SK-N-SH treated with all-trans-retinoic acid at 6 μM for 48 hours (cell line): ENCODE measurements around the gene KRTAP4-6.
"Not testable (repeated sequence)": the region's sequence is repeated elsewhere in the genome, so short reads cannot be mapped to it uniquely, and the experiment has no call there.

Experiments
- ATAC-seq: fragments of 200-7000 bp; cut with Tn5 transposase; 3 replicates; pipeline ENCODE4 v1.9.1; 2020; ENCODE audit warnings: mild to moderate bottlenecking, moderate library complexity
- ARNTL ChIP-seq: fragments of 450-650 bp; formaldehyde crosslinking; IDR thresholded peaks from 2 replicates; pipeline ENCODE4 v1.5.0; 2020; ENCODE audit warnings: low read depth, mild to moderate bottlenecking, moderate library complexity, borderline replicate concordance
- CREB5 ChIP-seq: fragments of 250-450 bp; sonication (Bioruptor Pico); IDR thresholded peaks from 2 replicates; pipeline ENCODE4 v1.5.1; 2020; ENCODE audit warnings: low read depth, mild to moderate bottlenecking, moderate library complexity
- CSDC2 ChIP-seq: fragments of 250-450 bp; sonication (Bioruptor Pico); IDR thresholded peaks from 2 replicates; pipeline ENCODE4 v1.5.0; 2020; ENCODE audit warnings: mild to moderate bottlenecking, moderate library complexity
- CSRNP3 ChIP-seq: fragments of 250-450 bp; sonication (Bioruptor Pico); IDR thresholded peaks from 2 replicates; pipeline ENCODE4 v1.5.1; 2021; ENCODE audit warnings: mild to moderate bottlenecking, moderate library complexity
- ESRRG ChIP-seq: fragments of 250-450 bp; sonication (Bioruptor Pico); IDR thresholded peaks from 2 replicates; pipeline ENCODE4 v1.6.1; 2021; ENCODE audit warnings: mild to moderate bottlenecking
- ISL1 ChIP-seq: fragments of 250-450 bp; sonication (Bioruptor Pico); IDR thresholded peaks from 2 replicates; pipeline ENCODE4 v2.1.2; 2022; ENCODE audit warnings: mild to moderate bottlenecking, moderate library complexity
- OSR1 ChIP-seq: fragments of 250-450 bp; sonication (Bioruptor Pico); IDR thresholded peaks from 2 replicates; pipeline ENCODE4 v1.8.0; 2022; ENCODE audit warnings: moderate library complexity, mild to moderate bottlenecking, inconsistent platforms
- PPARA ChIP-seq: fragments of 250-450 bp; sonication (Bioruptor Pico); IDR thresholded peaks from 2 replicates; pipeline ENCODE4 v1.5.0; 2020; ENCODE audit warnings: mild to moderate bottlenecking, borderline replicate concordance
- RARB ChIP-seq: fragments of 250-450 bp; sonication (Bioruptor Pico); IDR thresholded peaks from 2 replicates; pipeline ENCODE4 v1.8.0; 2021; ENCODE audit warnings: mild to moderate bottlenecking, moderate library complexity
- SNAI2 ChIP-seq: fragments of 250-450 bp; sonication (Bioruptor Pico); IDR thresholded peaks from 2 replicates; pipeline ENCODE4 v1.5.0; 2020; ENCODE audit warnings: mild to moderate bottlenecking, moderate library complexity
- TCF4 ChIP-seq: fragments of 250-450 bp; sonication (Bioruptor Pico); IDR thresholded peaks from 2 replicates; pipeline ENCODE4 v1.8.0; 2021; ENCODE audit warnings: mild to moderate bottlenecking, moderate library complexity, borderline replicate concordance
- TOX ChIP-seq: fragments of 250-450 bp; sonication (Bioruptor Pico); IDR thresholded peaks from 2 replicates; pipeline ENCODE4 v1.8.0; 2021; ENCODE audit warnings: mild to moderate bottlenecking, moderate library complexity, borderline replicate concordance
- TSHZ2 ChIP-seq: fragments of 250-450 bp; sonication (Bioruptor Pico); IDR thresholded peaks from 2 replicates; pipeline ENCODE4 v1.5.0; 2020; ENCODE audit warnings: mild to moderate bottlenecking, moderate library complexity
- ZC3H10 ChIP-seq: fragments of 250-450 bp; sonication (Bioruptor Pico); IDR thresholded peaks from 2 replicates; pipeline ENCODE4 v1.5.1; 2021; ENCODE audit warnings: mild to moderate bottlenecking, moderate library complexity
- ZFP3 ChIP-seq: fragments of 250-450 bp; sonication (Bioruptor Pico); IDR thresholded peaks from 2 replicates; pipeline ENCODE4 v1.5.0; 2020; ENCODE audit warnings: mild to moderate bottlenecking, moderate library complexity
- ZFP30 ChIP-seq: fragments of 450-650 bp; formaldehyde crosslinking; IDR thresholded peaks from 2 replicates; pipeline ENCODE4 v1.5.0; 2022; ENCODE audit warnings: mild to moderate bottlenecking, moderate library complexity
- ZNF565 ChIP-seq: fragments of 450-650 bp; formaldehyde crosslinking; conservative IDR thresholded peaks from 2 replicates; pipeline ENCODE4 v1.5.0; 2020; ENCODE audit warnings: low read depth, mild to moderate bottlenecking, moderate library complexity
- ZNF70 ChIP-seq: fragments of 450-650 bp; formaldehyde crosslinking; IDR thresholded peaks from 2 replicates; pipeline ENCODE4 v1.5.0; 2020; ENCODE audit warnings: mild to moderate bottlenecking, moderate library complexity
- ZNF8 ChIP-seq: fragments of 450-650 bp; formaldehyde crosslinking; IDR thresholded peaks from 2 replicates; pipeline ENCODE4 v1.5.0; 2020; ENCODE audit warnings: mild to moderate bottlenecking, moderate library complexity

The KRTAP4-6 gene

GRCh38 chr17:41127371-41127770 lies 13.0 kb downstream of the KRTAP4-6 start:
- no peak for ATAC-seq
- TF ChIP-seq TOX (CRISPR knock-in tag) (no peak), CSDC2 (CRISPR knock-in tag) (no peak)

- no peak for TF ChIP-seq ZFP3 (CRISPR knock-in tag)
- TF ChIP-seq TOX (CRISPR knock-in tag), result no peak
- TF ChIP-seq SNAI2 (CRISPR knock-in tag), result no peak
- TF ChIP-seq TSHZ2 (CRISPR knock-in tag), result no peak
- TF ChIP-seq ZNF565 (CRISPR knock-in tag), result no peak
- TF ChIP-seq TCF4 (CRISPR knock-in tag), result no peak
- no peak for TF ChIP-seq ZNF70
- TF ChIP-seq OSR1, result no peak
- no peak for TF ChIP-seq ISL1
- no peak for TF ChIP-seq PPARA
- no peak for TF ChIP-seq ESRRG
- no peak for TF ChIP-seq ZFP30 (CRISPR knock-in tag)
- TF ChIP-seq CREB5 (CRISPR knock-in tag), result no peak
- no peak for TF ChIP-seq ZNF8
- no peak for ATAC-seq
These were observed 13.9 kb downstream of the KRTAP4-6 start for GRCh38 chr17:41126412-41126811.

GRCh38 chr17:41125064-41125463 lies 15.3 kb downstream of the KRTAP4-6 start:
- no peak for ATAC-seq

GRCh38 chr17:41123991-41124371 lies 16.4 kb downstream of the KRTAP4-6 start, which contains the start of gene KRTAP4-12:
Gene KRTAP4-12, minus strand, starts transcription at chr17:41124182. Its CDS starts 60 bp downstream, at chr17:41124122.
- ATAC-seq, result not testable (repeated sequence)

More at GRCh38 chr17:41125064-41125463, 15.3 kb downstream of the KRTAP4-6 start:
- TF ChIP-seq SNAI2 (CRISPR knock-in tag) (no peak), TSHZ2 (CRISPR knock-in tag) (no peak), ARNTL (no peak), ZFP3 (CRISPR knock-in tag) (no peak), ZNF70 (no peak), TCF4 (CRISPR knock-in tag) (no peak), RARB (CRISPR knock-in tag) (no peak), ESRRG (no peak), ZC3H10 (CRISPR knock-in tag) (no peak), CSRNP3 (CRISPR knock-in tag) (no peak), CREB5 (CRISPR knock-in tag) (no peak)
- TF ChIP-seq, all 23 proteins: peak for 0

GRCh38 chr17:41123292-41123990 lies 16.9 kb downstream of the KRTAP4-6 start:
- ATAC-seq, result not testable (repeated sequence)
